Neuronal stem cell (in vitro differentiated cells): Measurements from ENCODE around the gene CYP4F22.

Experiments used
- DNase-seq: peaks from one replicate; pipeline ENCODE4 v3.0.0-alpha.2; 2013; ENCODE audit warnings: low spot score
- H2AFZ ChIP-seq: one replicate; pipeline ENCODE4 v1.6.1; 2013; ENCODE audit warnings: mild to moderate bottlenecking, low read length, inconsistent platforms
- H2AK5ac ChIP-seq: 2 replicates; pipeline ENCODE4 v1.6.1; 2013; ENCODE audit warnings: low read depth, mild to moderate bottlenecking, inconsistent platforms, low read length, moderate library complexity, mixed read lengths
- H2BK120ac ChIP-seq: 2 replicates; pipeline ENCODE4 v1.6.1; 2013; ENCODE audit warnings: low read depth, mild to moderate bottlenecking, inconsistent platforms, low read length, moderate library complexity, mixed read lengths
- H2BK12ac ChIP-seq: one replicate; pipeline ENCODE4 v1.6.1; 2013; ENCODE audit warnings: low read length, inconsistent platforms
- H2BK15ac ChIP-seq: 2 replicates; pipeline ENCODE4 v1.6.1; 2013; ENCODE audit warnings: mild to moderate bottlenecking, low read length, inconsistent platforms, mixed read lengths
- H2BK5ac ChIP-seq: one replicate; pipeline ENCODE4 v1.6.1; 2013; ENCODE audit warnings: inconsistent platforms, mild to moderate bottlenecking, low read length, moderate library complexity
- H3K14ac ChIP-seq: one replicate; pipeline ENCODE4 v1.6.1; 2013; ENCODE audit warnings: low read length, inconsistent platforms
- H3K18ac ChIP-seq: 2 replicates; pipeline ENCODE4 v1.6.1; 2013; ENCODE audit warnings: low read length, inconsistent platforms
- H3K23ac ChIP-seq: 2 replicates; pipeline ENCODE4 v1.6.1; 2013; ENCODE audit warnings: low read depth, mild to moderate bottlenecking, mixed read lengths, low read length, inconsistent platforms; ENCODE audit not compliant: poor library complexity
- H3K27ac ChIP-seq: replicated peaks from 3 replicates; pipeline ENCODE4 v1.5.1; 2013; ENCODE audit warnings: low read length, inconsistent platforms
- H3K27me3 ChIP-seq, 3 experiments: 2 replicates each; pipeline ENCODE4 v1.6.1; 2013; ENCODE audit warnings: low read length in 3 of 3, mild to moderate bottlenecking in 2 of 3, inconsistent platforms in 1 of 3, low read depth in 1 of 3, mixed read lengths in 1 of 3, moderate library complexity in 1 of 3; ENCODE audit not compliant: control insufficient read depth in 3 of 3, insufficient read depth in 3 of 3
- H3K36me3 ChIP-seq, 2 donors: replicated peaks in 1 of 2; 2 replicates each; pipeline ENCODE4 v1.6.1; 2013; ENCODE audit warnings: low read length in 2 of 2; ENCODE audit not compliant: control insufficient read depth in 2 of 2, insufficient read depth in 2 of 2
- H3K4ac ChIP-seq: 2 replicates; pipeline ENCODE4 v1.6.1; 2013; ENCODE audit warnings: inconsistent platforms, mild to moderate bottlenecking, low read length, moderate library complexity
- H3K4me1 ChIP-seq, 2 donors: 1 replicate in 1 of 2; 2 replicates in 1 of 2; pipeline ENCODE4 v1.6.1; 2013; ENCODE audit warnings: low read length in 2 of 2, low read depth in 1 of 2; ENCODE audit not compliant: control insufficient read depth in 2 of 2, insufficient read depth in 1 of 2
- H3K4me2 ChIP-seq: one replicate; pipeline ENCODE4 v1.6.1; 2013; ENCODE audit warnings: mild to moderate bottlenecking, low read length, inconsistent platforms; ENCODE audit not compliant: insufficient read depth, poor library complexity, severe bottlenecking
- H3K4me3 ChIP-seq, 2 donors: 2 replicates each; pipeline ENCODE4 v1.5.1; 2013; ENCODE audit warnings: low read length in 2 of 2, mild to moderate bottlenecking in 2 of 2, inconsistent platforms in 1 of 2, moderate library complexity in 1 of 2
- H3K79me1 ChIP-seq: one replicate; pipeline ENCODE4 v1.6.1; 2013; ENCODE audit warnings: low read depth, mild to moderate bottlenecking, inconsistent platforms, low read length, moderate library complexity
- H3K9ac ChIP-seq: one replicate; pipeline ENCODE4 v1.6.1; 2013; ENCODE audit warnings: mild to moderate bottlenecking, low read depth, low read length, inconsistent platforms; ENCODE audit not compliant: poor library complexity
- H3K9me3 ChIP-seq, 2 donors: replicated peaks in 1 of 2; 2 replicates each; pipeline versions ENCODE3 to v1.6.1; 2013; ENCODE audit warnings: low read length in 2 of 2, mild to moderate bottlenecking in 2 of 2, inconsistent platforms in 1 of 2, low read depth in 1 of 2, mixed read lengths in 1 of 2, moderate library complexity in 1 of 2; ENCODE audit not compliant: control insufficient read depth in 2 of 2, insufficient read depth in 1 of 2
- H4K8ac ChIP-seq: one replicate; pipeline ENCODE4 v1.6.1; 2013; ENCODE audit warnings: low read depth, mild to moderate bottlenecking, inconsistent platforms, low read length, moderate library complexity
- H4K91ac ChIP-seq: one replicate; pipeline ENCODE4 v1.6.1; 2013; ENCODE audit warnings: low read length, low read depth, mild to moderate bottlenecking, inconsistent platforms; ENCODE audit not compliant: poor library complexity
- WGBS, 2 donors: extraction: QIAGEN DNeasy Blood & Tissue Kit; methylation state at CpG; one replicate each; pipeline ENCODE4 v1.1.7; 2013; ENCODE audit warnings: missing lambda C conversion rate in 2 of 2, mixed read lengths in 1 of 2; ENCODE audit not compliant: insufficient read length in 2 of 2, insufficient replicate concordance in 1 of 2; ENCODE audit errors: extremely low coverage in 2 of 2; 5-methylcytosine and 5-hydroxymethylcytosine counted together

The CYP4F22 gene

DNA sequence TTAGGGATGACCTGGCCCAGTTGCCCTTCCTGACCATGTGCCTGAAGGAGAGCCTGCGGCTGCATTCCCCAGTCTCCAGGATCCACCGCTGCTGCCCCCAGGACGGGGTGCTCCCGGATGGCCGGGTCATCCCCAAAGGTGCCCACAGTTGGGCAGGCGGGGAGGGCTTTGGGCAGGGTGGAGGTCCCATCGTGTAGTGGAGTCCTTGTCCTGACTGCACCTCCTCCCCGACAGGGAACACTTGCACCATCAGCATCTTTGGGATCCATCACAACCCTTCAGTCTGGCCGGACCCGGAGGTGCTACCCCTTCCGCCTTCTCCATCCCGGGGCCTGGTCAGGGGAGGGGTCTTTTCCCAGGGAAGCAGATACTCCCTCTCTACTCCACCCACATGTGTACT, 75.0 kb downstream of the CYP4F22 start:
- no peak for DNase-seq
- Histone ChIP-seq H4K8ac (no peak overlapping the region), H4K91ac (no peak overlapping the region), H3K4me2 (no peak overlapping the region), H3K14ac (no peak overlapping the region), H2BK5ac (no peak overlapping the region), H3K4ac (no peak overlapping the region), H3K18ac (no peak overlapping the region), H2BK120ac (no peak overlapping the region), H3K36me3 (no peaks in the 10 kb centered on the region), H3K9me3 (peaks cover 0 to 4% of the 10 kb centered on the region in 2 donors), H2BK12ac (no peak overlapping the region), H2BK15ac (no peak overlapping the region), H3K4me3 (no peak overlapping the region), H3K27me3 (peaks cover 0 to 18% (median 0%) of the 10 kb centered on the region in 3 experiments), H3K27ac (no peak overlapping the region), H3K4me1 (no peaks in the 10 kb centered on the region), H3K23ac (no peak overlapping the region), H3K9ac (peak overlapping the region; percentile 50), H2AFZ (no peak overlapping the region), H2AK5ac (no peak overlapping the region), H3K79me1 (no peaks in the 10 kb centered on the region)
- WGBS, 2 donors: no CpG with 5 or more reads among the region's 12 CpGs

DNA sequence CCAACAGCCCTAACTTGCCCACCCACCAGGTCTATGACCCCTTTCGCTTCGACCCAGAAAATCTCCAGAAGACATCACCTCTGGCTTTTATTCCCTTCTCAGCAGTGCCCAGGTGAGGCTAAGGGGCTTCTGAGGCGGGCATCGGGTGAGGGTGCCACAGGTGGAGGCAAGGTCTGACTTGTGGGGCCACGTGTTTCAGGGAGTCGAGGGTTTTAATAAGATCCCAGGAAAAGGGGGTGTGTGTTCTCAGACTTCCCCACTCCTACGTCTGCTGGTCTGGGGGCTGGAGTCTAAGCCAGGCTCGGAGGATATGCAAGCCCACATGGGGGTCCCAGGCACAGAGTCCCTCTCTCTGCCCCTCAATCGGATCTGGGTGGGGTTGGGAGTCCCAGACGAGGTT, 75.8 kb downstream of the CYP4F22 start:
- Histone ChIP-seq H3K4me2 (no peak overlapping the region), H2BK15ac (no peak overlapping the region)

DNA sequence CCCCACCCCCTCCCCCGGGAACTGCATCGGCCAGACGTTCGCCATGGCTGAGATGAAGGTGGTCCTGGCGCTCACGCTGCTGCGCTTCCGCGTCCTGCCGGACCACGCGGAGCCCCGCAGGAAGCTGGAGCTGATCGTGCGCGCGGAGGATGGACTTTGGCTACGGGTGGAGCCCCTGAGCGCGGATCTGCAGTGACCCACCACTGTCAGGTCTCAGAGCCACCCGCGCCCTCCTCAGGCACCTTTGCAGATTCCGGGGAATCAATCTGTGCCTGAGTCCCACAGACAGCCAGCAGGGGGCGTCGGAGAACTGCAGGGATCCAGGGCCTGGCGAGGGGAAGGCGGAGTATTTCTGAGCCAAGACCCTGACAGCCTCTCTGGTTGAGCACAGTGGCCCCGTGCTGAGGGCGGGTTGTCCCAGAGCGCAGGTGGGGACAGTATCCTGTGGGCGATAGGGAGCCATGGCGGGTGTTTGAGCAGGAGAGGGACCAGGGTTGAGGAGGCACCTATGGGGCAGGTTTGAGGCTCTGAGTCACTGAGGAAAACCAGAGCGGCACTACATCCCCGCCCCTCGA, 76.3 kb downstream of the CYP4F22 start:
- WGBS, 2 donors: no CpG with 5 or more reads among the region's 35 CpGs
- Histone ChIP-seq H3K79me1 (no peaks in the 10 kb centered on the region), H3K14ac (no peak overlapping the region), H4K8ac (no peak overlapping the region), H2AK5ac (no peak overlapping the region), H3K4me3 (peak overlapping the region in 1 of 2 donors; percentile 40), H3K23ac (peak overlapping the region; percentile 26), H2BK5ac (no peak overlapping the region), H3K9ac (peak overlapping the region; percentile 6), H2BK120ac (no peak overlapping the region), H3K36me3 (no peaks in the 10 kb centered on the region), H3K9me3 (peaks cover 0 to 4% of the 10 kb centered on the region in 2 donors), H2AFZ (no peak overlapping the region), H3K27me3 (peaks cover 0 to 16% (median 0%) of the 10 kb centered on the region in 3 experiments), H3K4me2 (peak overlapping the region; percentile 29), H3K27ac (no peak overlapping the region), H2BK15ac (no peak overlapping the region), H4K91ac (no peak overlapping the region), H3K4me1 (no peaks in the 10 kb centered on the region), H3K4ac (no peak overlapping the region), H3K18ac (no peak overlapping the region), H2BK12ac (no peak overlapping the region)
- peak; percentile 37 for DNase-seq

More for the DNA sequence above, 75.8 kb downstream of the CYP4F22 start:
- Histone ChIP-seq H3K4ac (no peak overlapping the region), H3K9me3 (peaks cover 0 to 4% of the 10 kb centered on the region in 2 donors), H3K4me3 (no peak overlapping the region), H4K91ac (no peak overlapping the region), H2AFZ (no peak overlapping the region), H2BK120ac (no peak overlapping the region), H2BK12ac (no peak overlapping the region), H3K79me1 (no peaks in the 10 kb centered on the region), H2AK5ac (no peak overlapping the region), H2BK5ac (no peak overlapping the region), H3K4me1 (no peaks in the 10 kb centered on the region), H3K14ac (no peak overlapping the region), H3K18ac (no peak overlapping the region), H3K27me3 (peaks cover 0 to 16% (median 0%) of the 10 kb centered on the region in 3 experiments), H4K8ac (no peak overlapping the region), H3K36me3 (no peaks in the 10 kb centered on the region), H3K9ac (peak overlapping the region; percentile 6), H3K27ac (no peak overlapping the region), H3K23ac (peak overlapping the region; percentile 26)
- no peak for DNase-seq
- WGBS, 2 donors: no CpG with 5 or more reads among the region's 10 CpGs

DNA sequence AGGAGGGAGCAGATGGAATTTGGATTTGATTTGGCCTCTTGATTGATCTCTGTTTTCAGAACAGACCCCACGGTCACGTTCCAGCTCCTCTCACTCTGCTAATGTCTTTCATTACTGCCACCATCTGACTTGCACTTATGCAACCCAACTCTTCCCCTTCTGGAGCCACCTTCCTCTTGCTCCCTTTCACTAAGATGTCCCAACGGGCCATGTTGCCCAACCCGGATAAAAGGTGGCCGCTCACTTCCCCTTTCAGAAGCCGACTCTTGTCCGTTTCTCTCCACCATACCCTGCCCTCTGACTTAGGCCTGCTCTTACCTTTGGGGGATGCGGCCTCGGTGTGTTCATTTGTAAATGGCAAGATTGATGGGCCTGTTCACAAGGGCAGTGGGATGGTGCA, 79.3 kb downstream of the CYP4F22 start:
- Histone ChIP-seq H4K8ac (no peak overlapping the region), H3K9me3 (peaks cover 0 to 21% of the 10 kb centered on the region in 2 donors), H3K27me3 (peaks cover 0 to 7% (median 0%) of the 10 kb centered on the region in 3 experiments), H3K4ac (no peak overlapping the region), H3K9ac (no peak overlapping the region), H3K23ac (no peak overlapping the region), H2BK12ac (no peak overlapping the region), H2BK120ac (no peak overlapping the region), H2BK15ac (no peak overlapping the region), H3K27ac (no peak overlapping the region), H3K18ac (no peak overlapping the region), H2AFZ (no peak overlapping the region), H3K79me1 (no peaks in the 10 kb centered on the region), H3K36me3 (no peaks in the 10 kb centered on the region), H2AK5ac (no peak overlapping the region), H3K4me2 (no peak overlapping the region), H2BK5ac (peak overlapping the region; percentile 2), H3K4me3 (no peak overlapping the region), H4K91ac (no peak overlapping the region), H3K14ac (no peak overlapping the region), H3K4me1 (no peaks in the 10 kb centered on the region)
- no CpG with 5 or more reads among the region's 9 CpGs for WGBS, 2 donors
- no peak for DNase-seq
